Stimulated activated CD8-positive, alpha-beta memory T cell treated with anti-CD3 and anti-CD28 coated beads, Interleukin-4, amount 100 ng/mL, for 1 hour (primary cell): ENCODE results near the gene SCAMP5.

Experiments used
- DNase-seq, 2 donors: peaks; one replicate each; pipeline ENCODE4 v3.0.0-alpha.2; 2020; ENCODE audit warnings: low read depth in 2 of 2, low spot score in 1 of 2

SCAMP5 gene

DNA sequence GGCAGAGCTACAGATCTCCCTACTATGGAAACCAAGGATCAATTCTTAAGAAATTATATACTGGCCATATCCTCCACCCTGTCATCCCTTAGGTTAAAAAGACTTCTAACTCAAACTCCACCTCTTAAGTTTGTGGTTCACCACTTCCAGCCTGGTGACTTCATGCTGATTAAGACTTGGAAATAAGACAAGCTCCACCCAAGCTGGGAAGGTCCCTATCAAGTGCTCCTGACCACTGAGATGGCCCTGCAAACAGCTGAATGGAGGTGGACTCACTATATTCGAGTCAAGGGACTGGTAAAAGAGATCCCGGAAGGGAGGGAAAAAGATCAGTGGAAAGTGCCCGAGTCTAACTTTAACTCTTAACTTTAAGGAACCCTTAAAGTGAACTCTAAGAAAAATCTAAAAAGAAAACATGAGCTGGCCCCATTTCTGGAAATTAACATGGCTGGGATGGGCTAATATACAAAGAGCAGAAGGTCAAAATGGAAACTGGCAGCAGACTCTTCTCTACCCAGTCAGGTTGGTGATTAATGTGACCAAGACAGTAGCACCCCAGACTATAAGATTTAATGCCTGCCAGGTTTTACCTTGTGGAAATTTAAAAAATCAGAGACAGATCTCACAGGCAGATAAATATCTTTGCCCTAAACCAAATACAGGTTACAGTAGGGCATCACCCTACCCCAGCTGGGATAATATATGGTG, 71.9 kb downstream of the SCAMP5 start:
- DNase-seq, result no peak

DNA sequence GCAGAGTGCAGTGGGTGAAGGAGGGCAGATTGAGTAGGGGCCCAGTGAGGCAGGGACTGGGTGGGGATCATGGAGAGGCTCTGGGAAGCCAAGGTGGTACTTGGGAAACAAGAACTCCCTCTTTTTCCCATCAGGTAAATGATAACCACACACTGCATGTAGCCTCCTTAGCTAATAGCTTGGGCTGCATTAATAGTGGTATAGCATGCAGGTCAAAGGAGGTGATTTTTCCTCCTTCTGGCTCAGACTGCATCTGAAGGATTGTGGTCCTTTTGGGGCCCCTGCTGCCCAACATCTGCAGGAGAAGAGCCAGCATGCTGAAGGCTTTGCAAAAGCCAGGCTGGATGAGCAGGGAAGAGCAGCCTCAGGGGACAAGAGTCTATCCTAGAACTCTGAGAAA, 73.4 kb downstream of the SCAMP5 start:
- DNase-seq, result no peak

GRCh38 chr15:75069301-75069925, 74.0 kb downstream of the SCAMP5 start:
- no peak for DNase-seq

DNA sequence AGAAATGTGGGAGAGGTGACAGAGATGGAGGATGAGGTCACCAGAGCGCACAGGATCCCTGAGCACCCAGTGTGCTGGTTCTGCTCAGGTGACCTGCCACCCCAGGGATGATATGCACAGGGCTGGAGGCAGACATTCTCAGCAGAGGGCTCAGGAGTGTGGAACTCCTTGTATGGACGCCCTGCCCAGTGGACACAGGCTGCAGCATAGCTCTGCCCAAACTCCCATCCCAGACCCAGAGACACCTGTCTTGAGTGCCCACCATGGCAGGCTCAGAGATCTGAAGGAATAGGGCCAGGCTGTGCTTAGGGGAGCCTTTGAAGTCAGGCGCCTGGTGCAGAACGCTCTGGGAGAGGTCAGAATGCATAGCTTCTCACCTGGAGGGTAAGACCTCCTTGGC, 75.3 kb downstream of the SCAMP5 start:
- DNase-seq, result no peak
